Lower lobe of right lung (tissue), 2 donors: ENCODE data around the gene SPRN. TPM values are rescaled to one million over a fixed set of nuclear protein-coding genes. Genes with fewer than 3 reads are reported as not detected.

ENCODE experiments used
- ATAC-seq, 2 donors: fragments of 200-7000 bp; cut with Tn5 transposase; one replicate each; pipeline ENCODE4 v1.9.1; 2020 to 2022; ENCODE audit warnings: mild to moderate bottlenecking in 2 of 2, moderate library complexity in 2 of 2
- DNase-seq: peaks from one replicate; pipeline ENCODE4 v3.0.0-alpha.2; 2020
- H3K27ac ChIP-seq: fragments of 200-600 bp; one replicate; pipeline ENCODE4 v1.8.0; 2022
- H3K27me3 ChIP-seq: fragments of 200-600 bp; one replicate; pipeline ENCODE4 v1.8.0; 2022; ENCODE audit warnings: low read depth
- H3K36me3 ChIP-seq: fragments of 200-600 bp; one replicate; pipeline ENCODE4 v1.8.0; 2022; ENCODE audit warnings: mild to moderate bottlenecking
- H3K4me1 ChIP-seq: fragments of 200-600 bp; one replicate; pipeline ENCODE4 v1.8.0; 2022
- H3K4me3 ChIP-seq: fragments of 200-600 bp; one replicate; pipeline ENCODE4 v1.8.0; 2022; ENCODE audit warnings: mild to moderate bottlenecking
- H3K9me3 ChIP-seq: fragments of 200-600 bp; one replicate; pipeline ENCODE4 v1.8.0; 2022
- intact Hi-C: fragments of 100-400 bp; cut with DNase I; formaldehyde crosslinking; loops from one replicate; pipeline ENCODE4 v1.11.0; 2022
- total RNA-seq: library from RNA; stranded (reverse); fragmentation: NEBNext Ultra II Directional; extraction: Animal tissue kit (Norgen Biotek cat#: 25700); gene quantifications from one replicate; pipeline ENCODE4 v1.2.1, GENCODE V29; 2021
- TF ChIP-seq, protein P1 (sequence below): fragments of 200-600 bp; IDR thresholded peaks from one replicate; pipeline ENCODE4 v1.8.0; 2022; ENCODE audit warnings: antibody characterized with exemption, mild to moderate bottlenecking
- donor health status: DM: no; HTN: yes; CAD: no; lungs with severe emphysema.

The SPRN gene
- total RNA-seq, 1 donor from 2014 or later: not detected

DNA sequence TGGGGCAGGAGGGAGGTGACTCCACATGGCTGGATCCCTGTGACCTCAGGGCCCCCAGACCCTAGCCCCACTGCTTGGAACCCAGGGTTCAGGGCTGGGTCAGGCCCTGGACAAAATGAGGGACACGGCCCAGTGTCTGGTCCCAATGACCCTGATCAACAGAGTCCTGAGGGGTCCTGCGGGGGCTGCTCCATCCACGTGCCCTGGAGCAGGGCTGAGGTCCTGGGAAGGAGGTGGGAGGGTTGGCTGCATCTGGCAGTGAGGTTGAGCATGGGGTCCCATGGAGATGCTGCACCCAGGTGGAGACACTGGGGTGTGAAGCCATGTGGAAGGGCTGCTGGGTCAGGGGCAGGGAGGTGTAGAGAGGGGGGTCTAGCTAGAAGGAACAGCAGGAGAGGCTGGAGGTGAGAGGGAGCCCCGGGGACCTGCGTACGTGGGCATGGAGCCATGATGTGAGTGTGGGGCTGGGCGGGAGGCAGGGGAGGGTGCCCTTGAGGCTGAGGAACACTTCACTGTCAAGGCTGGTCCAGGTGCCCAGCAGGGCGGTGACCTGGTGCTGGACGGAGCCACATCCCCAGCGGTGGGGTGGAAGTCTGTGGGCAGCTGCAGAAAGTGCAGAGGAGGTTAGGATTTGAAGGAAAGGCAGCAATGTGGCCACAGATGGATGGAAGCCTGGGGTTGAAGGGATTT lies 29.9 kb upstream of the SPRN start:
- TF ChIP-seq, protein P1, sequence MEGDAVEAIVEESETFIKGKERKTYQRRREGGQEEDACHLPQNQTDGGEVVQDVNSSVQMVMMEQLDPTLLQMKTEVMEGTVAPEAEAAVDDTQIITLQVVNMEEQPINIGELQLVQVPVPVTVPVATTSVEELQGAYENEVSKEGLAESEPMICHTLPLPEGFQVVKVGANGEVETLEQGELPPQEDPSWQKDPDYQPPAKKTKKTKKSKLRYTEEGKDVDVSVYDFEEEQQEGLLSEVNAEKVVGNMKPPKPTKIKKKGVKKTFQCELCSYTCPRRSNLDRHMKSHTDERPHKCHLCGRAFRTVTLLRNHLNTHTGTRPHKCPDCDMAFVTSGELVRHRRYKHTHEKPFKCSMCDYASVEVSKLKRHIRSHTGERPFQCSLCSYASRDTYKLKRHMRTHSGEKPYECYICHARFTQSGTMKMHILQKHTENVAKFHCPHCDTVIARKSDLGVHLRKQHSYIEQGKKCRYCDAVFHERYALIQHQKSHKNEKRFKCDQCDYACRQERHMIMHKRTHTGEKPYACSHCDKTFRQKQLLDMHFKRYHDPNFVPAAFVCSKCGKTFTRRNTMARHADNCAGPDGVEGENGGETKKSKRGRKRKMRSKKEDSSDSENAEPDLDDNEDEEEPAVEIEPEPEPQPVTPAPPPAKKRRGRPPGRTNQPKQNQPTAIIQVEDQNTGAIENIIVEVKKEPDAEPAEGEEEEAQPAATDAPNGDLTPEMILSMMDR: no peak
- Histone ChIP-seq H3K9me3 (no peaks in the 10 kb centered on the region), H3K4me1 (no peaks in the 10 kb centered on the region), H3K27me3 (no peaks in the 10 kb centered on the region), H3K36me3 (no peaks in the 10 kb centered on the region), H3K27ac (no peak overlapping the region), H3K4me3 (no peak overlapping the region)
- ATAC-seq: no peak
- intact Hi-C loops: no loop called here
- DNase-seq: no peak

DNA sequence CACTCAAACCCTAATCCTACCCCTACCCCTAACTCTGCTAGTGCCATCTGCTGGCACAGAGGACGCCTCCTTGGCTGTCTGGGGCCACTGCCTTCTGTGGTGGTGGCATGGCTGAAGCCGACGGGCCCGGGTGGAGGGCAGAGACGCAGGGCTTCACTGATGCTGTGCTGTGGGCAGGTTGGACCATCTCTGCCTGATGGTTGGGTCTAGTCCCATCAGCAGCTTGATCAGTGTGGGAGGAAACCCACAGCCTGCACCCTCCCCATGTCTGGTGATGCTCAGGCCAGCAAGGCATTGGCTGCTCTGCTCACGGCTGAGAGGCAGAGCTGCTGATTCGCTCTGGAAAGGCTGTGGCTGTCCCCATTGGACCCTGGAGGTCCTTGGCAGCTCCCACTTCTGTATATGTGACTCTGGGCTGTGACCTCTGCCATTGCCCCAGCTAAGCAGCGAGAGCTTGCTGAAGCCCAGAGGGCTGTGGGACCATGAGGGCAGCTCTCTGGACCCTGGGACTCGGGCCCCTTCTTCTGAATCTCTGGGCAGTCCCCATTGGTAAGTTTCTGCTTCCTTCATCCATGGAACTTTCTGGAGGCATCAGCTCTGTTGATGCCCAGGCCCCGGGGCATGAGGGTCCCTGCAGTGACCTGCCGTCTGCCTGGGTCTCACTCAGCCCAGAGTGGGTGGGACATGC lies 29.2 kb upstream of the SPRN start, which contains the start of gene SCART1:
Gene SCART1, plus strand, starts transcription at position 430 of the 688 bp plus-strand sequence. Its CDS starts 53 bp downstream, at position 483.
- DNase-seq: no peak
- no peak for ATAC-seq
- TF ChIP-seq, protein P1: no peak
- Histone ChIP-seq H3K4me3 (no peak within 1 kb of the TSS), H3K4me1 (no peaks in the 10 kb centered on the region), H3K27me3 (no peaks in the 10 kb centered on the region), H3K36me3 (no peaks in the 10 kb centered on the region), H3K27ac (no peak within 1 kb of the TSS), H3K9me3 (peaks cover 4% of the 10 kb centered on the region)
- intact Hi-C loops: no loop called here

DNA sequence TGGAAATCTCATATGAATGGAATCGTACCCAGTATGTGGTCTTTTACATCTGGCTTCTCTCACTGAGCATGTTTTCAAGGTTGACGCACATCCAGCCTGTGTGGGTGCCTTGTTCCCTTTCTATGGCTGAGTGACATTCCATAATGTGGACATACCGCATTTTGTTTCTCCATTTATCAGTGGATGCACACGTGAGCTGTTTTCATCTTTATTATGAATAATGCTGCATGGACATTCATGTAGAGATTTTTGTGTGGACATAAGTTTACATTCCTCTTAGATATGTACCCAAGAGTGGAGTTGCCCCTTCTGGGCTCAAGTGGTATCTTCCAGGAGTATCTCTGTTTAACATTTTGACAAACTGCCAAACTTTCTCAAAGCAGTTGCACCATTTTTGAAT lies 28.0 kb upstream of the SPRN start:
- H3K27me3 ChIP-seq: no peaks in the 10 kb centered on the region
- no peaks in the 10 kb centered on the region for H3K36me3 ChIP-seq
- no peak for ATAC-seq
- no peaks in the 10 kb centered on the region for H3K4me1 ChIP-seq
- DNase-seq: no peak
- H3K27ac ChIP-seq: no peak overlapping the region
- no peak overlapping the region for H3K4me3 ChIP-seq
- intact Hi-C loops: no loop called here
- TF ChIP-seq, protein P1: no peak
- H3K9me3 ChIP-seq: peaks cover 16% of the 10 kb centered on the region

GRCh38 chr10:133451346-133451745 lies 26.9 kb upstream of the SPRN start:
- Histone ChIP-seq H3K27me3 (no peaks in the 10 kb centered on the region), H3K9me3 (peaks cover 27% of the 10 kb centered on the region), H3K27ac (no peak overlapping the region), H3K36me3 (no peaks in the 10 kb centered on the region), H3K4me1 (no peaks in the 10 kb centered on the region), H3K4me3 (no peak overlapping the region)
- DNase-seq (no peak), ATAC-seq (no peak)
- TF ChIP-seq, protein P1: no peak
- intact Hi-C loops: no loop called here

DNA sequence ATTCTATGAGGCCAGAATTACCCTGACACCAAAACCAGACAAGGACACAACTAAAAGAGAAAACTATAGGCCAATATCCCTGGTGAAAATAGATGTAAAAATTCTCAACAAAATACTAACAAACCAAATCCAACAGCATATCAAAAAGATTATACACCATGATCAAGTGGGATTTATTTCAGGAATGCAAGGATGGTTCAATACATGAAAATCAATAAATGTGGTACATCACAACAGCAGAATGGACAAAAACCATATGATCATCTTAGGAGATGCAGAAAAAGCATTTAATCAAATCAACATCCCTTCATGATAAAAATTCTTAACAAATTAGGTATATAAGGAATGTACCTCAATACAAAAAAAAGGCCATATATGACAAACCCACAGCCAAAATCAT lies 23.7 kb upstream of the SPRN start:
- no peak overlapping the region for H3K4me3 ChIP-seq
- intact Hi-C loops: no loop called here
- no peaks in the 10 kb centered on the region for H3K27me3 ChIP-seq
- DNase-seq: no peak
- no peak for ATAC-seq
- H3K9me3 ChIP-seq: peaks cover 27% of the 10 kb centered on the region
- no peaks in the 10 kb centered on the region for H3K36me3 ChIP-seq
- H3K4me1 ChIP-seq: no peaks in the 10 kb centered on the region
- TF ChIP-seq, protein P1: no peak
- H3K27ac ChIP-seq: no peak overlapping the region
